ENCODE results near the gene PLB1.

PLB1 gene

DNA sequence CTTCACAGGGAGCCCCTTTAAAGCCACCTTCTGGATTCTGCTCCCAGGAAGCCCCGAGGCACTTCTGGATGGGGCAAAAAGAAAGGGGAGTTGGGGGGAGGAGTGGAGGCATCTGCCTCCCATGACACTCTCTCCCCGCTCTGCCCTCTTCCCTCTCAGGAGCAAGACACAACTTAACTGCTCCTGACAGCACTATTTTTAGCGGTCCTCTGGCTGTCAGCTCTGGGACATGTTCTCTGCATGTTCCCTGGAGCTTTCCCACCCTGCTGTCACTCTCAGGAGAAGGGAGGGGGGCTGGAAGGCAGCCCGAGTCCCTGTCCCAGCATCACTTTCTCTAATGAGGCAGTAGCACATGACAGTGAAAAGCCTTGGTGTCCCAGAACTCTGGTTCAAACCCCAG is 32.3 kb downstream of the PLB1 start:
- H3K4me3 Mint-ChIP-seq, result no peak overlapping the region
- H3K36me3 Mint-ChIP-seq (ENCODE audit: low read depth), result no peaks in the 10 kb centered on the region
- H3K27ac Mint-ChIP-seq, result no peak overlapping the region
- peaks cover 16% of the 10 kb centered on the region for H3K27me3 Mint-ChIP-seq
- no peaks in the 10 kb centered on the region for H3K4me1 Mint-ChIP-seq (ENCODE audit: low read depth)
- H3K9me3 Mint-ChIP-seq, result no peaks in the 10 kb centered on the region

DNA sequence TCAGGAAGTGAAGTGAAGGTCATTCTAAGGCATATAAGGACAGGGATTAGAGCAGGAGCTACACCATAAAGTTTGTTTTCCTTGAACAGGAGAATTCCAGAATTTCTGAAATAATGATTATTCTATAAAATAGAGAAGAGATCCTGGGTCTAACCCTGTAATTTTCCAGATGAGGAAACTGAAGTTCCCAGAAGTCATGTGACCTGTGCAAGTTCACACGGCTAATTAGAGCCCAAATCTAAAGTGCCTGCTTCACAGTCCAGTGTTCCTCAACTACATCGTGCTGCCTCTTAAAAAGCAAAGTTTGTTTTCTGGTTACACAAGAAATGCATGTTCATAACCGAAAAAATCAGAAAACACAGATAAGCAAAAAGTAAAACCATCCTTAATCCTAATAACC is 34.9 kb downstream of the PLB1 start:
- Mint-ChIP-seq H3K9me3 (no peaks in the 10 kb centered on the region), H3K27ac (no peak overlapping the region), H3K27me3 (no peaks in the 10 kb centered on the region), H3K4me3 (no peak overlapping the region), H3K36me3 (ENCODE audit: low read depth) (no peaks in the 10 kb centered on the region), H3K4me1 (ENCODE audit: low read depth) (no peaks in the 10 kb centered on the region)

DNA sequence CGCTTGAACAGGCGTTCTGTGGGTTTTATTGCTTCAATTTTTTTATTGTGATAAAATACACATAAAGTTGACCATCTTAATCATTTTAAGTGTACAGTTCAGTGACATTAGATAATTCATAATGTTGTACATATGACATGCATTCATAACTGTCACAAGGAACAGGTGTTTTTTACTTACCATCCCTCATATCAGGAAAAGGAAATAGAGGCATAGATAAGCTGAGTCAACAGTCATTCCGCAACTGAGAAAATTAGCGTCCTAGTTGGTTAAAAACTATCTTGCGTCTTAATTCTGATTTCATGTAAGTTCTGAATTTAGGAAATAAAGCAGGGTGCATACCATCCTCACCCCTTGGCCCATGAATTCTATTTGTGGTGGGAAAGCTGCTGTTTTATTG is 36.5 kb downstream of the PLB1 start:
- H3K9me3 Mint-ChIP-seq, result no peaks in the 10 kb centered on the region
- H3K4me3 Mint-ChIP-seq, result no peak overlapping the region
- no peak overlapping the region for H3K27ac Mint-ChIP-seq
- no peaks in the 10 kb centered on the region for H3K36me3 Mint-ChIP-seq (ENCODE audit: low read depth)
- no peaks in the 10 kb centered on the region for H3K4me1 Mint-ChIP-seq (ENCODE audit: low read depth)
- H3K27me3 Mint-ChIP-seq, result no peaks in the 10 kb centered on the region

DNA sequence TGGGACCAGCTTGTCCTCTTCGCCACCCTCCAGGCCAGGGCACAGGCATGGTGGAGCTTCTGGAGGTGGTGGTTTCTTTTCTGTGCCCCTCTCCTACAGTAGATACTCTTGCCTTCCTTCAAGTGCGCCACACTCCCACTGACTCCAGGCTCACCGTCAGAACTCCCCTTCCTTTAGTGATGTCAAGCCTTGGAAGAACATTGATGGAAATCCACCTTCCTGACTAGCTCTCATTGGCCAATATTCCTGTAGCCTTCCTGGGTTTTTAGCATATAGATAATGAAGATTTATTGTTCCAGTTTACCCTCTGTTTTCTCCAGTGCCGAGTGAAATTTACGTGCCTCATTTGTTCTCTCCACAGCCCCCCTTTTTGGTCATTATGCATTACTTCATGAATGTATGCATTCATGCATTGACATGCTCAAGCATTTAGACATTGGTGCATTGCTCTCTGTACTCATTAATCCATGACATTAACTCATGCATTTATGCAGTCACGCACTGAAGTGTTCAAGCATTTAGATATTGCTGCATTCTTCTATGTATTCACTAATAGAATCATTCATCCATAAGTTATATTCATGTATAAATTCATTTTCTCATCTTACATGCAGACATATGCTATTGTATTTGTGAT is 37.3 kb downstream of the PLB1 start:
- H3K36me3 Mint-ChIP-seq (ENCODE audit: low read depth), result no peaks in the 10 kb centered on the region
- no peaks in the 10 kb centered on the region for H3K9me3 Mint-ChIP-seq
- no peak overlapping the region for H3K27ac Mint-ChIP-seq
- no peak overlapping the region for H3K4me3 Mint-ChIP-seq
- no peaks in the 10 kb centered on the region for H3K4me1 Mint-ChIP-seq (ENCODE audit: low read depth)
- H3K27me3 Mint-ChIP-seq, result no peaks in the 10 kb centered on the region

DNA sequence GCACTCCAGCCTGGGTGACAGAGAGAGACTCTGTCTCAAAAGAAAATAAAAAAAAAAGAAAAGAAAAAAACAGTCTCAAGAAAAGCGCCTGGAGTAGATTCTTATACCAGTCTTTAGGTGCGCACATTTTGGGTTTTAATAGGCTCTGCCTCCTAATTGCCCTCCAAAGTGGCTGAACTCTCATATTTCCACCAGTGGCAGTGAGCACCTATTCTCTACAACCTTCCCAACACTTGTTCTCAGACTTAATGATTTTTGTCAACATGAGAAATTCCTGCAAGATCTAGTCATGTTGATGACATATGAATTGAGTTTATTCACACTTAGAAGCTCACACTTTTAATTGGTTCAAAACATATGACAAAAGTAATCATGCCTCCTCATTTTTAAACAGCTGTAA is 39.0 kb downstream of the PLB1 start:
- Mint-ChIP-seq H3K27me3 (no peaks in the 10 kb centered on the region), H3K36me3 (ENCODE audit: low read depth) (no peaks in the 10 kb centered on the region), H3K9me3 (no peaks in the 10 kb centered on the region), H3K4me3 (no peak overlapping the region), H3K27ac (no peak overlapping the region), H3K4me1 (ENCODE audit: low read depth) (no peaks in the 10 kb centered on the region)

DNA sequence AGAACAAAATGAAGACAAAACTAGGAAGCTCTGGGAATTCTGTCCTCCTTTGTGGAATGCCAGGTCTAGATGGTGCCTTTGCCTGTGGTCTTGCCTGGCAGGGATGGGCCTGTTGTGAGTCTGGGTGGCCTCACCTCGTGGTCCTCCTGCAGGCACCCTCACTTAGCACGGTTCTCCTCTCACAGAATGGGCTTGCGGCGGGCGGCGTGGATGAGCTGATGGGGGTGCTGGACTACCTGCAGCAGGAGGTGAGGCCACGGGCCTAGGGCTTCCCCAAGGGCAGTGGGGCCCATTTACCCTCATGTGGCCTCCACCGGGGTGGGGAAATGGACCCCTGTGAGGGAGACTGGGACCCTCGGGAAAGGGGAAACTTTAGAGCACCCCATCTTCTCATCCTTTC is 42.3 kb downstream of the PLB1 start:
- H3K36me3 Mint-ChIP-seq (ENCODE audit: low read depth), result no peaks in the 10 kb centered on the region
- no peaks in the 10 kb centered on the region for H3K9me3 Mint-ChIP-seq
- no peak overlapping the region for H3K4me3 Mint-ChIP-seq
- H3K4me1 Mint-ChIP-seq (ENCODE audit: low read depth), result no peaks in the 10 kb centered on the region
- H3K27ac Mint-ChIP-seq, result no peak overlapping the region
- H3K27me3 Mint-ChIP-seq, result no peaks in the 10 kb centered on the region

DNA sequence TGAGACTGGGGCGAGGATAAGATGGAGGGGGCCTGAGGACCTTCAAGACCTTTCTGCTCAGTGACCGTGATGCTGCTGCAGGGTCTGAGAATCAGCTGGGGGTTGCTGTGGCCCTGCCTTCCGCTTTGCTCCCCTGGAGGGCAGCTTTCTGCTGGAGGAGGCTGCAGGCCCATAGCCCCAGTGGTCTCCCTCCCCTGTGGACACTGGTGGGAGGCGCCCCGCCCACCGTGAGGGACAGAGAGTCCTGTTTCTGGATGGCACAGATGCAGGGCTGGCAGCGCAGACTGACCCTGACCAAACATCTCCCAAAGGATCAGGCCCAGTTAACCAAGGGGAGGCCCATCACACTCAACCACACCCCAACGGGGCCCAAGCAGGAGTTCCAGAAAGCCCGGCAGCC is 42.8 kb downstream of the PLB1 start:
- Mint-ChIP-seq H3K27ac (no peak overlapping the region), H3K9me3 (no peaks in the 10 kb centered on the region), H3K4me3 (no peak overlapping the region), H3K36me3 (ENCODE audit: low read depth) (no peaks in the 10 kb centered on the region), H3K4me1 (ENCODE audit: low read depth) (no peaks in the 10 kb centered on the region), H3K27me3 (no peaks in the 10 kb centered on the region)

DNA sequence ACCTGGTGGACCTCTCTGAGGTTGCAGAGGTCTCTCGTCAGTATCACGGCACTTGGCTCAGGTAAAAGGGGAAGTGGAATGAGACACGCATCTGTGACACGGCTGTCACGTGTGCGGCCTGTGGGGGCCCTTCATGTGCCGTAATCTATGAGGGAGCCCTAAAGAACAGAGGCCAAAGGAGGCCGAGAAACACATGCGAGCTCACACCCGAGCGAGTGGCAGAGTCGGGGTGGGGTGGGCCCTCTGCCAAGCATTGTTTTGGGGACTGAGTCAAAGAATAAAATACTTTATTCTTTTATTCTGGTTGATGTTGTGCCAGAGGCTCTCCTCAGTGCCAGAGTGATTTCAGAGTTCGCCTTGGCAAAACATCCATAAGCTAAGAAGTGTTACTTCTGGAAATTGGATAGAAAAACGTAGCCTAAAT is 43.3 kb downstream of the PLB1 start:
- H3K27ac Mint-ChIP-seq, result no peak overlapping the region
- H3K4me3 Mint-ChIP-seq, result no peak overlapping the region
- H3K36me3 Mint-ChIP-seq (ENCODE audit: low read depth), result no peaks in the 10 kb centered on the region
- H3K9me3 Mint-ChIP-seq, result no peaks in the 10 kb centered on the region
- H3K4me1 Mint-ChIP-seq (ENCODE audit: low read depth), result peaks cover under 1% of the 10 kb centered on the region
- no peaks in the 10 kb centered on the region for H3K27me3 Mint-ChIP-seq

DNA sequence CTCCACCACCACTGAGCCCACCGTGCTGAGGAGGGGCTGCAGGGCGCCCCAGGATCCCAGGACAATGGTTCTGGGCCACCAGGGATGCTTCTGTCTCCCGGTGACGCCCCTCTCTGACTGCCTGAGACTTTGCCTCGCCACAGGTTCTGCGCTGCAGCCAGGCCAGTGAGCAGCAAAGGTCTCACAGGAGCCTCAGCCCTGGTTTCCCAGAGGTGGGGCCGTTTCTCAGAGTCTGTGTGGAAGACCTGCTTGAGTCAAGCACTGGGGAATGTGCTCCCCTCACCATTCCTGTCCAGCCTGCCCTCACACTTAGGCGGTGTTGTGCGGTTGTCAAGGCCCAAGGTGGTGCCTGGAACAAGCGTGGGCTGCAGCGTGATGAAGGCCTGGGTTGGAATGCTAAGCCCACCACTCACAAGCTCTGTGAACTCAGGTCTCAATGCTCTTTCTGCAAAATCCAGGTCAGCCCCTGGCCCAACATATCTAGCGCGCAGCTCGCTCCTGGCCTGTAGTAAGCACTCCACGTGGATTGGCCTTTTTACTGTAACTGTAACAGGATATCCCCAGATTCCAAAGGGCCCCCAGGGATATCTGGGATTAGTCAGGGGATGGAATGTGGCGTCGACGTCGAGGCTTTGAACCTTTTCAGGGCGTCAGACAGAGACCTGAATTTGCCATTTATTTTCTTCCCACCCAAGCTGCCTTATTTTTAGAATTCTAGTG is 47.6 kb downstream of the PLB1 start:
- H3K36me3 Mint-ChIP-seq (ENCODE audit: low read depth), result no peaks in the 10 kb centered on the region
- no peaks in the 10 kb centered on the region for H3K27me3 Mint-ChIP-seq
- no peaks in the 10 kb centered on the region for H3K9me3 Mint-ChIP-seq
- H3K4me3 Mint-ChIP-seq, result no peak overlapping the region
- peaks cover 36% of the 10 kb centered on the region for H3K4me1 Mint-ChIP-seq (ENCODE audit: low read depth)
- H3K27ac Mint-ChIP-seq, result no peak overlapping the region

DNA sequence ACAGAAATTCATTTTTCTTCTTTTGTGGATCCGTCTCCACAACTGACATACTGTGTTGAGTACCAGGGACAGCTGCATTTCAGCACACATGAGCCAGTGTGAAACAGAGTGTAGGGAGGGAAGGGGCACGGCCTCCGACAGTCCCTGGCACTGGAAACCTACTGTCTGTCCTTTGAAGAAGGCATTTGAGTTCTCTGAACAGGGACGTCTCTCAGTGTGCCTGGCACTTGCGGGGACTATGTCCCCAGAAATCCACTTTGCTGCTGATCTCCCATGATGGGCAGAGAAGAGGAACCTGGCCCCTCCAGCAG is 48.1 kb downstream of the PLB1 start:
- Mint-ChIP-seq H3K9me3 (no peaks in the 10 kb centered on the region), H3K4me3 (no peak overlapping the region), H3K4me1 (ENCODE audit: low read depth) (peaks cover 36% of the 10 kb centered on the region), H3K36me3 (ENCODE audit: low read depth) (no peaks in the 10 kb centered on the region), H3K27me3 (no peaks in the 10 kb centered on the region), H3K27ac (peak overlapping the region; percentile 51)

DNA sequence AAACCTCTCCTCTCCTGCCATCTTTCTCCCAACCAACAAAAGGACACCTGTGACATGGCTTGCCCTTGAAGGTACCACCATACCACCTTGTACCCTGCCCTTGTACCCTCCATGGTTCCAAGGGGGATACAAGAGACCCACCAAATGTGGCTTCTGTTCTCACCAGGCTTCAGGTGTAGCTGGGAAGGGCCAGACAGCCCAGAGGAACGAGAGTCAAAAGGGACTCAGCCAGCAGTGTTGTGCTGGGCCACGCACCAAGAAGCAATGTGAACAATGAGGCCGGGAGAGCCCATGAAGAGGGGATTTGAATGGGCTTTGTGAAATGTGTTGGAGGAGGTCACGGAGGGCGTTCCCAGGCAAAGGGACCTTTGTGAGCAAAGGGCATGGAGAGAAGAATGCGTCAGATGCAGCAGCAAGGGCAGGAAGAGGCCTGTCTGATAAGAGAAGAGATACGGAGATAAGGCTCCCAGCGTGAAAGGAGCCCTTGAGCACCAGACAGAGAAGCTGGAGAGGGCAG is 48.6 kb downstream of the PLB1 start:
- peaks cover 36% of the 10 kb centered on the region for H3K4me1 Mint-ChIP-seq (ENCODE audit: low read depth)
- no peak overlapping the region for H3K4me3 Mint-ChIP-seq
- peak overlapping the region; percentile 51 for H3K27ac Mint-ChIP-seq
- no peaks in the 10 kb centered on the region for H3K9me3 Mint-ChIP-seq
- no peaks in the 10 kb centered on the region for H3K27me3 Mint-ChIP-seq
- no peaks in the 10 kb centered on the region for H3K36me3 Mint-ChIP-seq (ENCODE audit: low read depth)

DNA sequence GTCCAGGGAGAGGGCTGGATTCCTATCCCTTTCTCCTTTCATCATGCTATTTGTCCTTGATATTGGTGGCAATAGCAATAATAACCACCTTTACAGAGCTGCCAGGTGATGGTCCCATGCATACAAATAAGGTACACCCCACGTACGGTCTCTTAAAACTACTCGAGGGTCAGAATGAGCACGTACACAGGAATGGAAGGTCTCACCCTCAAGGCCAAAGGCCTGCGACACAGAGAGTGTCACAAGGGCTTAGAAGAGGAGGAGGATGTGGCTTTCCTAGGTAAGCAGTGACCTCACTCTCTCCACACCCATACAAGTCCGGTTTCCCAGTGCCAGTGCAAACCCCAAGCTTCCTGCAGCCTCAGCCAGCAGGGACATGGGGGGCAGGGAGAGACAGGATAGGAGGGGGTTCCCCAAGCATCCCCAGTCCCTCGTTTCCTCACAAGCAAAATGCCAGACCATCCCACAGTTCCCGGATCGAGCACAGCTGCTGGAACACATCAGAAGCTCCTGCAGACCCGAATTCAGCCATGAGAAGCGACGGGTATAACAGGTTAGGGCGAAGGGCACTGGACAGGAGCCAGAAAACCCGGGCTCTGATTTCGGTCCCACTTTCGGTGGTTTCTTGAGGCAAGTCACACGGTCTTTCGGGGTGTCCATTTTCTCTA is 49.2 kb downstream of the PLB1 start:
- Mint-ChIP-seq H3K4me1 (ENCODE audit: low read depth) (peaks cover 36% of the 10 kb centered on the region), H3K4me3 (peak overlapping the region; percentile 19), H3K9me3 (no peaks in the 10 kb centered on the region), H3K36me3 (ENCODE audit: low read depth) (no peaks in the 10 kb centered on the region), H3K27ac (peak overlapping the region; percentile 51), H3K27me3 (no peaks in the 10 kb centered on the region)

DNA sequence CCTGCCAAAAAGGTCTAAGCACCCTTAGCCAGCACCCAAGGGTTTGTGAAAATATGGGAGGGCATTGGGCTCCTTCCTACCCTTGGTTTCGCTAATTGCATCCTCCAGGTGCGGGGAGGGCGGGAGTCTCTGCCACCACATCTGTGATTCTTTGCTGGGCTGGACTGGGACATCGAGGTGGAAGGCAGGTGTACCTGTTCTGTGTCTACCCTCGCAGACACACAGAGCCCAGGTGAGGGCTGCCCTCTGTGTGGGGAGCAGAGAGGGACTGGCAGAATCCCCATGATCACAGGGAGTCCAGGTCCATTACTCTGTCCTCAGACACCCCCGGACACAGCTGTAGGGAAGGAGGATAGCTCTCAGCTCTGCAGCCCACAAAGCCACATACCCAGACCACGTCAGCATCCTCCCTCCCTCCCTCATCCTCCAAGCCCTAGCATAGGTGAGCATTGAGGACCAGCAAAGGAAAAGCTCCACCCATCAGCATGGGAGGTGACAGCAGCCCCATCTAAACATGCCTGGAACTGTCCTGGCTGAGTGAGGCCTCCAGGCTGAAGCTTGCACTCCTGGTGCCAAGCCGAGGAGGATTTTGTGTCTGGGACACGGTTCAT is 49.8 kb downstream of the PLB1 start:
- Mint-ChIP-seq H3K4me1 (ENCODE audit: low read depth) (peaks cover 36% of the 10 kb centered on the region), H3K4me3 (no peak overlapping the region), H3K27ac (no peak overlapping the region), H3K9me3 (no peaks in the 10 kb centered on the region), H3K36me3 (ENCODE audit: low read depth) (no peaks in the 10 kb centered on the region), H3K27me3 (no peaks in the 10 kb centered on the region)

DNA sequence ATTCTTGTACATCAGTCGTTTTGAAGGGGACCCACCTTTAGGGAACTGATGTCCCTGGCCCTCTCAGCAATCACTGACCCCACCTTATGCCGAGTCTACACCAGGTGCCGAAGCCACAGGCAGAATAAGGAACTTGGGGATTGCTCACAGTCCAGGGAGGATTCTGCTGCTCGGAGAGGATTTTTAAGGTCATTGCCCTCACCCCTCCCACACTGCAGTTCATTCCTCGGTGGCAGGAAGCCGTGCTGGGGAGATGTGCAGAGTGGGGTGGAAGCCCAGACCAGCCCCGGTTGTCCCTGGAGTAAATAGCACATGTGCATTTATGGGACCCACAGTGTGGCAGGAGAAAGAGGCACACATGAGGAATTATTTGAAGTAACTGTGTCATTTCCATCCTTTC is 50.4 kb downstream of the PLB1 start:
- H3K4me3 Mint-ChIP-seq, result no peak overlapping the region
- H3K36me3 Mint-ChIP-seq (ENCODE audit: low read depth), result no peaks in the 10 kb centered on the region
- H3K27ac Mint-ChIP-seq, result no peak overlapping the region
- no peaks in the 10 kb centered on the region for H3K9me3 Mint-ChIP-seq
- H3K27me3 Mint-ChIP-seq, result no peaks in the 10 kb centered on the region
- peaks cover 36% of the 10 kb centered on the region for H3K4me1 Mint-ChIP-seq (ENCODE audit: low read depth)

DNA sequence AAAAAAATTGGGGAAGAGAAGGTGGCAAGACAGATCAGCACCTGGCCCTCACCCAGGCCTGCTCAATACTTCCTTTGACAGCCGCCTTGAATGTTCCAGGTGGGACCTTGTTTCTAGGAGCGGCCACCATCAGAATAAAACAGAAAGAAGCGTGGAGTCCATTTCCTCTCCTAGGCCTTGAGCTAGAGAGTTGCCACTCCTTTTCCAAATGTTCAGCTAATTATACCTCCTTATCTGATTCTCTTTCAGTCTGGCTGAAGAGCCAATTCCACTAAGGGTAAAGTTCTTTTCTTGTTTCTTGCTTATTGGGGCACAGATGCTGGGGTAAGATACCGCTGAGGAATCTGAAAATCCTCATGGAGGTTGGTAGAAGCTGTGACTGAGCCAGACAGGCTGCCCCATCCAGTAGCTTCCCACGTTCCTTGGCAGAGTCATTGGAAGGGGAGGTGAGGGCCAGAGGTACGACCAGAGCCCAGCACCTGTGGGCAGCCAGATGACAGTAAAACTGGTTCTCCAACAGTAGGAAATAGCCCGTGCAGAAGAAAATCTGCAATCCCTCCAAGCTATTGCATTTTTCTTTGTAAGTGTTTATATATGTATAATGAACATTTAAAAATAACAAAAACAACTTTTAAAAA is 51.5 kb downstream of the PLB1 start:
- Mint-ChIP-seq H3K9me3 (no peaks in the 10 kb centered on the region), H3K27me3 (no peaks in the 10 kb centered on the region), H3K4me1 (ENCODE audit: low read depth) (peaks cover 43% of the 10 kb centered on the region), H3K4me3 (no peak overlapping the region), H3K36me3 (ENCODE audit: low read depth) (no peaks in the 10 kb centered on the region), H3K27ac (no peak overlapping the region)
